HepG2 (cell line): ENCODE measurements around the gene ACBD7. TPM values are rescaled to one million over a fixed set of nuclear protein-coding genes. Genes with fewer than 3 reads are reported as not detected.

Source experiments
- CBFB ChIP-seq: sonication (generic); formaldehyde crosslinking; IDR thresholded peaks from 2 replicates; pipeline ENCODE4 v1.4.0; 2020; ENCODE audit warnings: missing genetic modification reagents
- JDP2 ChIP-seq: sonication (generic); formaldehyde crosslinking; IDR thresholded peaks from 2 replicates; pipeline ENCODE4 v1.8.1; 2022; ENCODE audit warnings: missing genetic modification reagents, borderline replicate concordance
- KDM5A ChIP-seq: fragments of 200-600 bp; sonication (generic); IDR thresholded peaks from 2 replicates; pipeline ENCODE4 v1.7.0; 2018; ENCODE audit warnings: antibody characterized with exemption, mild to moderate bottlenecking, low read length, borderline replicate concordance
- MZF1 ChIP-seq: sonication (generic); formaldehyde crosslinking; IDR thresholded peaks from 2 replicates; pipeline ENCODE4 v1.8.1; 2023; ENCODE audit warnings: mild to moderate bottlenecking, missing genetic modification reagents, borderline replicate concordance
- NR2C2 ChIP-seq: sonication (generic); formaldehyde crosslinking; IDR thresholded peaks from 2 replicates; pipeline ENCODE4 v1.4.0; 2020; ENCODE audit warnings: missing genetic modification reagents, mild to moderate bottlenecking, moderate library complexity, borderline replicate concordance
- RBFOX2 ChIP-seq: fragments of 200-400 bp; formaldehyde crosslinking; IDR thresholded peaks from 2 replicates; pipeline ENCODE4 v1.6.1; 2017; ENCODE audit warnings: low read depth, mild to moderate bottlenecking, low read length
- TCF7 ChIP-seq: sonication (generic); IDR thresholded peaks from 2 replicates; pipeline ENCODE4 v1.6.1; 2016; ENCODE audit warnings: antibody characterized with exemption, low read depth
- ZFY ChIP-seq: sonication (generic); formaldehyde crosslinking; IDR thresholded peaks from 2 replicates; pipeline ENCODE4 v1.4.0; 2020; ENCODE audit warnings: missing genetic modification reagents
- ZMYM2 ChIP-seq: sonication (generic); formaldehyde crosslinking; IDR thresholded peaks from 2 replicates; pipeline ENCODE4 v1.8.0; 2022; ENCODE audit warnings: mild to moderate bottlenecking, missing genetic modification reagents
- ZNF121 ChIP-seq: sonication (generic); formaldehyde crosslinking; IDR thresholded peaks from 2 replicates; pipeline ENCODE4 v1.5.0; 2020; ENCODE audit warnings: mild to moderate bottlenecking, missing genetic modification reagents
- ZNF20 ChIP-seq: sonication (generic); formaldehyde crosslinking; IDR thresholded peaks from 2 replicates; pipeline ENCODE4 v1.4.0; 2020; ENCODE audit warnings: mild to moderate bottlenecking, moderate library complexity, missing genetic modification reagents
- ZNF441 ChIP-seq: sonication (generic); formaldehyde crosslinking; IDR thresholded peaks from 2 replicates; pipeline ENCODE4 v1.7.0; 2021; ENCODE audit warnings: missing genetic modification reagents, borderline replicate concordance
- ZNF552 ChIP-seq: sonication (generic); formaldehyde crosslinking; IDR thresholded peaks from 2 replicates; pipeline ENCODE4 v1.9.0; 2022; ENCODE audit warnings: missing genetic modification reagents, mild to moderate bottlenecking, borderline replicate concordance
- ZNF616 ChIP-seq: sonication (generic); formaldehyde crosslinking; IDR thresholded peaks from 2 replicates; pipeline ENCODE4 v1.5.0; 2020; ENCODE audit warnings: low read depth, mild to moderate bottlenecking, missing genetic modification reagents
- ZNF768 ChIP-seq: sonication (generic); formaldehyde crosslinking; IDR thresholded peaks from 2 replicates; pipeline ENCODE4 v1.4.0; 2020; ENCODE audit warnings: missing genetic modification reagents
- ZNF775 ChIP-seq: sonication (generic); formaldehyde crosslinking; IDR thresholded peaks from 2 replicates; pipeline ENCODE4 v1.4.0; 2020; ENCODE audit warnings: missing genetic modification reagents, mild to moderate bottlenecking, moderate library complexity, borderline replicate concordance
- polyA plus RNA-seq, 8 experiments: library from polyadenylated mRNA; depleted of rRNA in 3 of 8; stranded (reverse) in 7 of 8; unstranded in 1 of 8; fragments of >200 nt; fragmentation: Illumina TruSeq in 4 of 8; extraction: Trizol in 4 of 8; gene quantifications; 2 replicates each; pipeline versions ENCODE4 v1.2.1 to v1.2.3, GENCODE V29; 2011 to 2016; ENCODE audit warnings: low read depth in 4 of 8, missing spikeins in 1 of 8, mixed read lengths in 1 of 8; ENCODE audit not compliant: insufficient read depth in 1 of 8
- total RNA-seq, 5 experiments: library from RNA; depleted of rRNA; stranded (reverse); fragments of >200 nt; fragmentation: Illumina TruSeq; extraction: Trizol; gene quantifications; 2 replicates each; pipeline ENCODE4 v1.2.3, GENCODE V29; 2016; ENCODE audit warnings: low read depth in 1 of 5
- TF ChIP-seq, protein P1 (sequence below): sonication (generic); formaldehyde crosslinking; IDR thresholded peaks from 2 replicates; pipeline ENCODE4 v1.5.0; 2020; ENCODE audit warnings: mild to moderate bottlenecking, missing genetic modification reagents, moderate library complexity
- TF ChIP-seq, protein P2 (sequence below): sonication (generic); formaldehyde crosslinking; conservative IDR thresholded peaks from 2 replicates; pipeline ENCODE4 v1.4.0; 2020; ENCODE audit warnings: mild to moderate bottlenecking, missing genetic modification reagents, moderate library complexity
- TF ChIP-seq, protein P3 (sequence below): sonication (generic); formaldehyde crosslinking; IDR thresholded peaks from 2 replicates; pipeline ENCODE4 v1.5.0; 2020; ENCODE audit warnings: missing genetic modification reagents
- TF ChIP-seq, protein P4 (sequence below): sonication (generic); formaldehyde crosslinking; IDR thresholded peaks from 2 replicates; pipeline ENCODE4 v1.8.0; 2022; ENCODE audit warnings: missing genetic modification reagents, mild to moderate bottlenecking, inconsistent platforms, borderline replicate concordance

The ACBD7 gene
- total and polyA plus RNA-seq, 2 of the 13 experiments (the other 11 are each of a cell fraction or from before 2014, with no cell fraction given) = 1.4 to 2.6 TPM

DNA sequence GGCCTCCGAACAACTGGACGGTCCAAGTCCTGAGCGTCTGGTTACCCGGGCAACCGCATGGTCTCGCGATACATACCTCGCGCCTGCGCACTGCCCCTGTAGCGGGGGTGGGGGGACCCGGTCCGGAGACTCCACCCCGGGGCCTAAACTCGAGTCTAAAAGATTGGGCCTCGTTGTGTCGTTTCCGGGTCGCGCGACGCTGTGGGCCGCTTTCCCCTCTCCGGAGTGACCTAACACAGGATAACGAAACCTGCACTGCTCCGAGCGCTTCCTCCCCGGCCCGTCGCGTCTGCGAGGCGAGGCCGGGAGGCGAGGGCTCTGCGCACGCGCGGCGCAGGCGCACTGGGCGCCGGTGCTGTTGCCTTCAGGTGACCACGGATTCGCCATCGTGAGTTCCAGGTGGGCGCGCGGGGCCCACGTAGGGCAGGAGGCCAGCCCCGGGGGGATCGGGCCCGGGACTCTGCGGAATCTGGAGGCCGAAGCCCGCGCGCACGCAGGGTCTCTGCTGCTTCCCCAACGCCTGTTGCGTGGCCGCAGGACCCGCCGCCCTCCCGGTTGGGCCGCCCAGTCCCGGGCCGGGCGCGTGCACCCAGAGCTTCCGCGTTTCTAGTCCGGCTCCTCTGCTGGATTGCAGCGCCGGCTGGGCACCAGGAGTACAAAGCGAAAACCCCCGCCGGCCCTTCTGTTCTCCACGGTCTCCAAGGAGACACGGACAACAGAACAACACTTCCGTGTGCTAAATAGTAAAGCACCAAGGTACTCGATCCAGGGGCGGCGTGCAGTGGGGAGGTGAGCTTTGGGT lies 8.6 kb upstream of the ACBD7 start, which contains the start of gene RPP38 (continued):
- TF ChIP-seq, protein P1, sequence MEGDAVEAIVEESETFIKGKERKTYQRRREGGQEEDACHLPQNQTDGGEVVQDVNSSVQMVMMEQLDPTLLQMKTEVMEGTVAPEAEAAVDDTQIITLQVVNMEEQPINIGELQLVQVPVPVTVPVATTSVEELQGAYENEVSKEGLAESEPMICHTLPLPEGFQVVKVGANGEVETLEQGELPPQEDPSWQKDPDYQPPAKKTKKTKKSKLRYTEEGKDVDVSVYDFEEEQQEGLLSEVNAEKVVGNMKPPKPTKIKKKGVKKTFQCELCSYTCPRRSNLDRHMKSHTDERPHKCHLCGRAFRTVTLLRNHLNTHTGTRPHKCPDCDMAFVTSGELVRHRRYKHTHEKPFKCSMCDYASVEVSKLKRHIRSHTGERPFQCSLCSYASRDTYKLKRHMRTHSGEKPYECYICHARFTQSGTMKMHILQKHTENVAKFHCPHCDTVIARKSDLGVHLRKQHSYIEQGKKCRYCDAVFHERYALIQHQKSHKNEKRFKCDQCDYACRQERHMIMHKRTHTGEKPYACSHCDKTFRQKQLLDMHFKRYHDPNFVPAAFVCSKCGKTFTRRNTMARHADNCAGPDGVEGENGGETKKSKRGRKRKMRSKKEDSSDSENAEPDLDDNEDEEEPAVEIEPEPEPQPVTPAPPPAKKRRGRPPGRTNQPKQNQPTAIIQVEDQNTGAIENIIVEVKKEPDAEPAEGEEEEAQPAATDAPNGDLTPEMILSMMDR = no peak
- TF ChIP-seq, protein P2, sequence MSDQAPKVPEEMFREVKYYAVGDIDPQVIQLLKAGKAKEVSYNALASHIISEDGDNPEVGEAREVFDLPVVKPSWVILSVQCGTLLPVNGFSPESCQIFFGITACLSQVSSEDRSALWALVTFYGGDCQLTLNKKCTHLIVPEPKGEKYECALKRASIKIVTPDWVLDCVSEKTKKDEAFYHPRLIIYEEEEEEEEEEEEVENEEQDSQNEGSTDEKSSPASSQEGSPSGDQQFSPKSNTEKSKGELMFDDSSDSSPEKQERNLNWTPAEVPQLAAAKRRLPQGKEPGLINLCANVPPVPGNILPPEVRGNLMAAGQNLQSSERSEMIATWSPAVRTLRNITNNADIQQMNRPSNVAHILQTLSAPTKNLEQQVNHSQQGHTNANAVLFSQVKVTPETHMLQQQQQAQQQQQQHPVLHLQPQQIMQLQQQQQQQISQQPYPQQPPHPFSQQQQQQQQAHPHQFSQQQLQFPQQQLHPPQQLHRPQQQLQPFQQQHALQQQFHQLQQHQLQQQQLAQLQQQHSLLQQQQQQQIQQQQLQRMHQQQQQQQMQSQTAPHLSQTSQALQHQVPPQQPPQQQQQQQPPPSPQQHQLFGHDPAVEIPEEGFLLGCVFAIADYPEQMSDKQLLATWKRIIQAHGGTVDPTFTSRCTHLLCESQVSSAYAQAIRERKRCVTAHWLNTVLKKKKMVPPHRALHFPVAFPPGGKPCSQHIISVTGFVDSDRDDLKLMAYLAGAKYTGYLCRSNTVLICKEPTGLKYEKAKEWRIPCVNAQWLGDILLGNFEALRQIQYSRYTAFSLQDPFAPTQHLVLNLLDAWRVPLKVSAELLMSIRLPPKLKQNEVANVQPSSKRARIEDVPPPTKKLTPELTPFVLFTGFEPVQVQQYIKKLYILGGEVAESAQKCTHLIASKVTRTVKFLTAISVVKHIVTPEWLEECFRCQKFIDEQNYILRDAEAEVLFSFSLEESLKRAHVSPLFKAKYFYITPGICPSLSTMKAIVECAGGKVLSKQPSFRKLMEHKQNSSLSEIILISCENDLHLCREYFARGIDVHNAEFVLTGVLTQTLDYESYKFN (CRISPR knock-in tag) = peak; percentile 24; the same call in 1 of the 2 replicates
- TF ChIP-seq ZNF775 (CRISPR knock-in tag) (no peak), NR2C2 (CRISPR knock-in tag) (peak; percentile 83), ZNF20 (no peak), ZFY (peak; percentile 99), ZNF616 (peak; percentile 32; the same call in 1 of the 2 replicates), ZNF121 (peak; percentile 34; the same call in 1 of the 2 replicates), MZF1 (CRISPR knock-in tag) (no peak), RBFOX2 (peak; percentile 99), ZNF552 (peak; percentile 72; the same call in 1 of the 2 replicates), JDP2 (no peak), KDM5A (peak; percentile 68; the same call in 1 of the 2 replicates), CBFB (CRISPR knock-in tag) (peak; percentile 22; the same call in 1 of the 2 replicates), ZMYM2 (0 out of 2 replicates have a peak, but pooled peaks have one; percentile 27), ZNF441 (peak; percentile 71), TCF7 (no peak), ZNF768 (CRISPR knock-in tag) (peak; percentile 70; the same call in 1 of the 2 replicates)
- TF ChIP-seq, protein P3, sequence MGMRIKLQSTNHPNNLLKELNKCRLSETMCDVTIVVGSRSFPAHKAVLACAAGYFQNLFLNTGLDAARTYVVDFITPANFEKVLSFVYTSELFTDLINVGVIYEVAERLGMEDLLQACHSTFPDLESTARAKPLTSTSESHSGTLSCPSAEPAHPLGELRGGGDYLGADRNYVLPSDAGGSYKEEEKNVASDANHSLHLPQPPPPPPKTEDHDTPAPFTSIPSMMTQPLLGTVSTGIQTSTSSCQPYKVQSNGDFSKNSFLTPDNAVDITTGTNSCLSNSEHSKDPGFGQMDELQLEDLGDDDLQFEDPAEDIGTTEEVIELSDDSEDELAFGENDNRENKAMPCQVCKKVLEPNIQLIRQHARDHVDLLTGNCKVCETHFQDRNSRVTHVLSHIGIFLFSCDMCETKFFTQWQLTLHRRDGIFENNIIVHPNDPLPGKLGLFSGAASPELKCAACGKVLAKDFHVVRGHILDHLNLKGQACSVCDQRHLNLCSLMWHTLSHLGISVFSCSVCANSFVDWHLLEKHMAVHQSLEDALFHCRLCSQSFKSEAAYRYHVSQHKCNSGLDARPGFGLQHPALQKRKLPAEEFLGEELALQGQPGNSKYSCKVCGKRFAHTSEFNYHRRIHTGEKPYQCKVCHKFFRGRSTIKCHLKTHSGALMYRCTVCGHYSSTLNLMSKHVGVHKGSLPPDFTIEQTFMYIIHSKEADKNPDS (CRISPR knock-in tag) = no peak; the same call in 1 of the 2 replicates
- TF ChIP-seq, protein P4, sequence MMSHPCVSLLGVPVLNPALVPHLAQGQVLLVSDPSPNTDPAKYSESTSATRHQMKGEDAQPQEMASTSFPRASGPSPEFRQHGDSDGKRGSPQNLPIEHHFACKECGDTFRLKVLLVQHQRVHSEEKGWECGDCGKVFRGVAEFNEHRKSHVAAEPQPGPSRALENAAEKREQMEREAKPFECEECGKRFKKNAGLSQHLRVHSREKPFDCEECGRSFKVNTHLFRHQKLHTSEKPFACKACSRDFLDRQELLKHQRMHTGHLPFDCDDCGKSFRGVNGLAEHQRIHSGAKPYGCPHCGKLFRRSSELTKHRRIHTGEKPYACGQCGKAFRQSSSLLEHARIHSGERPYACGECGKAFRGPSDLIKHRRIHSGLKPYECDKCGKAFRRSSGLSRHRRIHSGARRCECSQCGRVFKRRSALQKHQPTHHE (CRISPR knock-in tag) = no peak; the same call in 1 of the 2 replicates
